BLaER1 treated with 17β-estradiol and CSF1 and Interleukin-3, amounts not matched to agents 10 nM and 100 nM (cell line): ENCODE results near the gene CELF2.
A peak's percentile ranks its signal among the peaks of the same experiment; 100 is the strongest.

Source experiments
- H3K27ac ChIP-seq, 11 experiments: shearing (Covaris generic); formaldehyde crosslinking; 2 replicates each; pipeline ENCODE4 v1.8.1; 2022
- H3K27me3 ChIP-seq, 11 experiments: shearing (Covaris generic); formaldehyde crosslinking; 2 replicates each; pipeline ENCODE4 v1.8.1; 2022
- H3K36me3 ChIP-seq, 11 experiments: shearing (Covaris generic); formaldehyde crosslinking; 2 replicates each; pipeline ENCODE4 v1.8.1; 2022
- H3K4me1 ChIP-seq, 10 experiments: shearing (Covaris generic); formaldehyde crosslinking; 2 replicates each; pipeline ENCODE4 v1.8.1; 2022
- H3K4me2 ChIP-seq, 11 experiments: shearing (Covaris generic); formaldehyde crosslinking; 2 replicates each; pipeline ENCODE4 v1.8.1; 2022
- H3K4me3 ChIP-seq, 10 experiments: shearing (Covaris generic); formaldehyde crosslinking; 2 replicates each; pipeline ENCODE4 v1.8.1; 2022
- H3K9ac ChIP-seq, 11 experiments: shearing (Covaris generic); formaldehyde crosslinking; 2 replicates each; pipeline ENCODE4 v1.8.1; 2022
- H3K9me3 ChIP-seq, 11 experiments: shearing (Covaris generic); formaldehyde crosslinking; replicated peaks in 1 of 11; 2 replicates each; pipeline ENCODE4 v1.8.1; 2022
- H4K20me1 ChIP-seq, 11 experiments: shearing (Covaris generic); formaldehyde crosslinking; 2 replicates each; pipeline ENCODE4 v1.8.1; 2022
- Cebpa-rat ChIP-seq, 11 experiments: shearing (Covaris generic); IDR thresholded peaks; 2 replicates each; pipeline ENCODE4 v1.8.1; 2022

The CELF2 gene

DNA sequence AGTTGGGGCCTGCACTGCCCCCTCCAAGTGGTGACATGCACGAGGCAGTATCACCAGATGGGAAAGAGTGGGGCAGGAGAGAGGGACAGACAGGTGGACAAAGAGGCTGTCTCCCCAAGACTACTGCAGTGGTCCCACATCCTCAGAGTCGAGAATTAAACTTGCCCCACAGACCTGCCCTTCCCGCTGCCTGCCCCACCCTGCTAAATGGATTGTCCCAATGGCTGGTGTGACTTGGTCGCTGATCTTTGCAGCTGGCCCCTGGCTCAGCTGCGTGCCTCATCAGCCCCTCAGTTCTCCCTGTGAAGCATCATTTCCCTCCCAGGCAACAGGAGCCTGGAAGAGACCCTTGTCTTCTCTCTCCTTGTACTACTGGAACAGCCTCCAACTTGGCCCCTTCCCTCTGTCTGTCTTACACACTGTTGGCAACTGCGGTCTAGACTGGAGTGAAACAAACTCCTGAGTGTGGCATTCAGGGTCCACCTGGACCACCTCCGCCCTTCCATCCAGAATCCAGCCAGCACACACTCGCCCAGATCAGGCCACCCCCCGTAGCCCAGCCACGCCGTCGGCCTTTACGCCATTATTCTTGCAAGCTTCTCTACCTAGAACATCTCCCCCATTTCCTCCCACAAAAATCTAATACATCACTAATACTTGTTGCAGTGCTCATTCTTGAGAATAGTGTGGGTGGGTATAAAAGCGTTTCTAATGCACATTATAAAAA lies 275.1 kb downstream of the CELF2 start:
- Histone ChIP-seq H3K4me3 (no peak overlapping the region), H3K27me3 (no peaks in the 10 kb centered on the region), H3K4me2 (no peak overlapping the region), H4K20me1 (peaks cover 0 to 97% (median 89%) of the 10 kb centered on the region in 11 experiments; a peak in 19 of 22 replicates), H3K36me3 (peaks cover 98 to 100% (median 100%) of the 10 kb centered on the region in 11 experiments), H3K9ac (no peak overlapping the region), H3K9me3 (no peaks in the 10 kb centered on the region), H3K27ac (no peak overlapping the region), H3K4me1 (peaks cover 0 to 7% (median 0%) of the 10 kb centered on the region in 10 experiments; a peak in 1 of 20 replicates)
- no peak for TF ChIP-seq Cebpa-rat (IDR thresholded peaks at IDR 0.05)

- Histone ChIP-seq H4K20me1 (peaks cover 0 to 97% (median 88%) of the 10 kb centered on the region in 11 experiments; a peak in 20 of 22 replicates), H3K27me3 (no peaks in the 10 kb centered on the region), H3K9ac (no peak overlapping the region), H3K27ac (no peak overlapping the region), H3K4me2 (no peak overlapping the region), H3K4me1 (peaks cover 0 to 1% (median 0%) of the 10 kb centered on the region in 10 experiments; a peak in 1 of 20 replicates), H3K4me3 (no peak overlapping the region), H3K36me3 (peaks cover 98 to 100% (median 100%) of the 10 kb centered on the region in 11 experiments), H3K9me3 (no peaks in the 10 kb centered on the region)
- TF ChIP-seq Cebpa-rat (IDR thresholded peaks at IDR 0.05): no peak
Observed at GRCh38 chr10:11293332-11293731, 275.7 kb downstream of the CELF2 start.

GRCh38 chr10:11294831-11295450 lies 277.3 kb downstream of the CELF2 start:
- Histone ChIP-seq H3K27me3 (no peaks in the 10 kb centered on the region), H3K36me3 (peaks cover 98 to 100% (median 100%) of the 10 kb centered on the region in 11 experiments), H3K4me3 (no peak overlapping the region), H3K9me3 (no peaks in the 10 kb centered on the region), H3K4me1 (no peaks in the 10 kb centered on the region), H3K4me2 (no peak overlapping the region), H3K27ac (no peak overlapping the region), H3K9ac (no peak overlapping the region), H4K20me1 (peaks cover 5 to 100% (median 87%) of the 10 kb centered on the region in 11 experiments; a peak in 20 of 22 replicates)
- no peak for TF ChIP-seq Cebpa-rat (IDR thresholded peaks at IDR 0.05)

DNA sequence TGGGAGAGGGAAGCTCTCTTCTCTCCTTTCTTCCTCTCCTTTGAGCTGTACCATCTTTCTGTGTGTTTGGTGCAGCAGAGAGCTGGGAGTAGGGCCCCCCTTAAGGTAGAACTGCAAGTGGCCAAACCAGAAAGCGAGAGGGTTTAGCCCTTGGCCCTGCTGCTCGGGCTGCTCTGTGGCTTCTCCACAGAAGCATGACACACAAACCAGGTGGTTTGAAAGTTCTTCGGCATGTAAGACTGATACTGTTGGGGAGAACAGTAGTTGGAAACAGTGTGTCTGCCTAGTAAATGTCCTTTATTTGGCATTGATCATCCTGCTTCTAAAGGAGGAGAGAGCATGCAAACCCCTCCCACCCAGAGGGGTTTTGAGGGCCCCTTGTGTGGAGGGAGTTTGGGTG lies 277.8 kb downstream of the CELF2 start:
- no peak overlapping the region for H3K27ac ChIP-seq
- H4K20me1 ChIP-seq: peaks cover 5 to 100% (median 85%) of the 10 kb centered on the region in 11 experiments; a peak in 20 of 22 replicates
- no peak for TF ChIP-seq Cebpa-rat (IDR thresholded peaks at IDR 0.05)
- H3K9ac ChIP-seq: no peak overlapping the region
- no peaks in the 10 kb centered on the region for H3K4me1 ChIP-seq
- no peak overlapping the region for H3K4me3 ChIP-seq
- peaks cover 98 to 100% (median 100%) of the 10 kb centered on the region in 11 experiments for H3K36me3 ChIP-seq
- H3K9me3 ChIP-seq: no peaks in the 10 kb centered on the region
- no peaks in the 10 kb centered on the region for H3K27me3 ChIP-seq
- no peak overlapping the region for H3K4me2 ChIP-seq

DNA sequence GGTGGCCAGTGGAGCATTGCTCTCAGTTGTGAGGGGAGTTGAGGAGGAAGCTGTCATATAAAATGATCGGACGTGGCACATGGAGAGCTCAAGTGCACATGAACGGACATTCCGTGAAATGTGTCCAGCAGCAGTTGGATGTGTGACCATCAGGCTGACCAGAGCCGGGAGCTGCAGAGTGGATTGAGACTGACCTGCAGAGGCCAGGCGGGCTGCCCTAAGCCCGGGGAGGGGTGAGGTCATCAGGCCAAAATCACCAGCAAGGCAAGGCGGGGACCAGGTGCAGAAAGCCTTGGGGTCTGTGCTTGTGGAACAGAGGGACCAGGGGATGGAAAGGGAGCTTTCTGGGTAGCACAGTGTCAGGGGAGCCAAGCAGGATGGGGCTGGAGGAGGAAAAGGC lies 279.5 kb downstream of the CELF2 start:
- Histone ChIP-seq H3K27ac (no peak overlapping the region), H3K27me3 (no peaks in the 10 kb centered on the region), H3K36me3 (peaks cover 95 to 98% (median 97%) of the 10 kb centered on the region in 11 experiments), H3K4me3 (no peak overlapping the region), H3K4me1 (no peaks in the 10 kb centered on the region), H4K20me1 (peaks cover 5 to 89% (median 77%) of the 10 kb centered on the region in 11 experiments; a peak in 20 of 22 replicates), H3K4me2 (no peak overlapping the region), H3K9me3 (peaks cover 0 to 7% (median 5%) of the 10 kb centered on the region in 11 experiments; a peak in 11 of 22 replicates), H3K9ac (no peak overlapping the region)
- no peak for TF ChIP-seq Cebpa-rat (IDR thresholded peaks at IDR 0.05)

GRCh38 chr10:11298116-11298515 lies 280.4 kb downstream of the CELF2 start:
- no peak overlapping the region for H3K4me3 ChIP-seq
- peaks cover 95 to 98% (median 97%) of the 10 kb centered on the region in 11 experiments for H3K36me3 ChIP-seq
- 0 out of 22 replicates have a peak overlapping the region, but pooled peaks of 1 of the 11 experiments have one; percentile 26 for H3K27ac ChIP-seq
- H3K9ac ChIP-seq: no peak overlapping the region
- H4K20me1 ChIP-seq: peaks cover 5 to 84% (median 68%) of the 10 kb centered on the region in 11 experiments; a peak in 20 of 22 replicates
- H3K9me3 ChIP-seq: peaks cover 0 to 17% (median 15%) of the 10 kb centered on the region in 11 experiments; a peak in 14 of 22 replicates
- H3K4me1 ChIP-seq: no peaks in the 10 kb centered on the region
- H3K27me3 ChIP-seq: no peaks in the 10 kb centered on the region
- TF ChIP-seq Cebpa-rat (IDR thresholded peaks at IDR 0.05): no peak
- H3K4me2 ChIP-seq: no peak overlapping the region

GRCh38 chr10:11299125-11299524 lies 281.5 kb downstream of the CELF2 start:
- Histone ChIP-seq H3K4me3 (no peak overlapping the region), H4K20me1 (peaks cover 5 to 73% (median 58%) of the 10 kb centered on the region in 11 experiments; a peak in 19 of 22 replicates)

DNA sequence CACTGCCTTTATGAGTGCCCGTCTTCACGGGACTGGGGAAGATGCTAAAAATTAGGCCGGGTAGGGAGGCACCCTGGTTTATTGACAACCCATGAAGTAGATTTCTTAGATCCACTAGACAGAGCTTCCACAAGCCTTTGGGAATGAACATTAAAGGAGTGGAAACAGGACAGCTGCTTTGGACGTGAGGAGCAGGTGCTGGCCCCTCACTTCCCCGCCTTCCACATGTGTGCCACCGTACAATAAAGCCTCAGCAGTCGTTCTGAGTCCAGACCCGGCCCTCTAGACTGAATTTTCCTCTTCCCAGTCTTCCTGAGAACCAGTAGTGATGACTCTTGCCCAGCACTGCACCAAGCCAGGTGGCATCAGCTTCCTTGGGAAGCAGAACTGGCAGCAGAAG lies 282.4 kb downstream of the CELF2 start:
- no peak overlapping the region for H3K4me3 ChIP-seq
- H3K36me3 ChIP-seq: peaks cover 95 to 98% (median 97%) of the 10 kb centered on the region in 11 experiments
- H3K4me1 ChIP-seq: no peaks in the 10 kb centered on the region
- no peak overlapping the region for H3K27ac ChIP-seq
- peaks cover 0 to 36% (median 34%) of the 10 kb centered on the region in 11 experiments; a peak in 20 of 22 replicates for H3K9me3 ChIP-seq
- H3K27me3 ChIP-seq: no peaks in the 10 kb centered on the region
- H3K4me2 ChIP-seq: no peak overlapping the region
- TF ChIP-seq Cebpa-rat (IDR thresholded peaks at IDR 0.05): no peak
- H3K9ac ChIP-seq: no peak overlapping the region
- H4K20me1 ChIP-seq: peaks cover 5 to 64% (median 51%) of the 10 kb centered on the region in 11 experiments; a peak in 19 of 22 replicates

More at GRCh38 chr10:11299125-11299524, 281.5 kb downstream of the CELF2 start:
- no peaks in the 10 kb centered on the region for H3K4me1 ChIP-seq
- no peaks in the 10 kb centered on the region for H3K27me3 ChIP-seq
- H3K9ac ChIP-seq: no peak overlapping the region
- no peak overlapping the region for H3K27ac ChIP-seq
- peaks cover 95 to 98% (median 97%) of the 10 kb centered on the region in 11 experiments for H3K36me3 ChIP-seq
- TF ChIP-seq Cebpa-rat (IDR thresholded peaks at IDR 0.05): no peak
- H3K9me3 ChIP-seq: peaks cover 0 to 27% (median 25%) of the 10 kb centered on the region in 11 experiments; a peak in 19 of 22 replicates
- H3K4me2 ChIP-seq: no peak overlapping the region

- no peak overlapping the region for H3K9ac ChIP-seq
- no peak for TF ChIP-seq Cebpa-rat (IDR thresholded peaks at IDR 0.05)
- no peak overlapping the region for H3K27ac ChIP-seq
- peaks cover 5 to 59% (median 46%) of the 10 kb centered on the region in 11 experiments; a peak in 19 of 22 replicates for H4K20me1 ChIP-seq
- H3K27me3 ChIP-seq: no peaks in the 10 kb centered on the region
- H3K4me3 ChIP-seq: no peak overlapping the region
- no peak overlapping the region for H3K4me2 ChIP-seq
- H3K4me1 ChIP-seq: no peaks in the 10 kb centered on the region
- peaks cover 95 to 98% (median 97%) of the 10 kb centered on the region in 11 experiments for H3K36me3 ChIP-seq
- H3K9me3 ChIP-seq: peaks cover under 1 to 41% (median 39%) of the 10 kb centered on the region in 11 experiments
Observed at GRCh38 chr10:11300563-11300962, 282.9 kb downstream of the CELF2 start.
